ENCODE data around the gene ARF3. TPM values are rescaled to one million over a fixed set of nuclear protein-coding genes. Genes with fewer than 3 reads are reported as not detected.

The ARF3 gene
- total and polyA plus RNA-seq, 2 of the 13 experiments (the other 11 are each of a cell fraction or from before 2014, with no cell fraction given), result 53.8 to 57.9 TPM

- TF ChIP-seq STAG1 (CRISPR knock-in tag; IDR thresholded peaks at IDR 0.05), result peak; percentile 27
- 0 out of 2 replicates have a peak, but pooled peaks have one; percentile 21 for TF ChIP-seq MTA1 (CRISPR knock-in tag; IDR thresholded peaks at IDR 0.05; ENCODE audit: borderline replicate concordance)
- 0 out of 2 replicates have a peak, but pooled peaks have one; percentile 26 for TF ChIP-seq ZNF609 (CRISPR knock-in tag; IDR thresholded peaks at IDR 0.05; ENCODE audit: borderline replicate concordance)
- peak; percentile 65 for TF ChIP-seq ZNF777 (CRISPR knock-in tag; IDR thresholded peaks at IDR 0.05)
- TF ChIP-seq DNMT1 (CRISPR knock-in tag; IDR thresholded peaks at IDR 0.05), result no peak
- peak; percentile 80 for TF ChIP-seq HNRNPLL (IDR thresholded peaks at IDR 0.05; ENCODE audit: low read depth, low read length, poor library complexity, severe bottlenecking)
- TF ChIP-seq KAT7 (CRISPR knock-in tag; IDR thresholded peaks at IDR 0.05; ENCODE audit: borderline replicate concordance), result no peak
- no peak for TF ChIP-seq NR2C2 (CRISPR knock-in tag; IDR thresholded peaks at IDR 0.05; ENCODE audit: borderline replicate concordance)
- TF ChIP-seq ZNF687 (CRISPR knock-in tag; IDR thresholded peaks at IDR 0.05), result peak; percentile 51; the same call in 1 of the 2 replicates
- TF ChIP-seq ZNF180 (CRISPR knock-in tag; IDR thresholded peaks at IDR 0.05; ENCODE audit: borderline replicate concordance, low read depth), result no peak
- TF ChIP-seq RNF2 (conservative IDR thresholded peaks at IDR 0.05; ENCODE audit: low read depth), result no peak
- TF ChIP-seq HOXD1 (CRISPR knock-in tag; IDR thresholded peaks at IDR 0.05), result 0 out of 2 replicates have a peak, but pooled peaks have one; percentile 23
- TF ChIP-seq, protein P1, sequence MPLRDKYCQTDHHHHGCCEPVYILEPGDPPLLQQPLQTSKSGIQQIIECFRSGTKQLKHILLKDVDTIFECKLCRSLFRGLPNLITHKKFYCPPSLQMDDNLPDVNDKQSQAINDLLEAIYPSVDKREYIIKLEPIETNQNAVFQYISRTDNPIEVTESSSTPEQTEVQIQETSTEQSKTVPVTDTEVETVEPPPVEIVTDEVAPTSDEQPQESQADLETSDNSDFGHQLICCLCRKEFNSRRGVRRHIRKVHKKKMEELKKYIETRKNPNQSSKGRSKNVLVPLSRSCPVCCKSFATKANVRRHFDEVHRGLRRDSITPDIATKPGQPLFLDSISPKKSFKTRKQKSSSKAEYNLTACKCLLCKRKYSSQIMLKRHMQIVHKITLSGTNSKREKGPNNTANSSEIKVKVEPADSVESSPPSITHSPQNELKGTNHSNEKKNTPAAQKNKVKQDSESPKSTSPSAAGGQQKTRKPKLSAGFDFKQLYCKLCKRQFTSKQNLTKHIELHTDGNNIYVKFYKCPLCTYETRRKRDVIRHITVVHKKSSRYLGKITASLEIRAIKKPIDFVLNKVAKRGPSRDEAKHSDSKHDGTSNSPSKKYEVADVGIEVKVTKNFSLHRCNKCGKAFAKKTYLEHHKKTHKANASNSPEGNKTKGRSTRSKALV (CRISPR knock-in tag; IDR thresholded peaks at IDR 0.05), result peak; percentile 91
- TF ChIP-seq ZNF547 (CRISPR knock-in tag; IDR thresholded peaks at IDR 0.05), result 0 out of 2 replicates have a peak, but pooled peaks have one; percentile 30
- peak; percentile 45 for TF ChIP-seq KDM2A (CRISPR knock-in tag; IDR thresholded peaks at IDR 0.05; ENCODE audit: borderline replicate concordance, low read depth)
- TF ChIP-seq ZNF329 (CRISPR knock-in tag; IDR thresholded peaks at IDR 0.05; ENCODE audit: low read depth), result 0 out of 2 replicates have a peak, but pooled peaks have one; percentile 21
- TF ChIP-seq NCOA1 (CRISPR knock-in tag; IDR thresholded peaks at IDR 0.05), result no peak
- no peak for TF ChIP-seq SMYD3 (CRISPR knock-in tag; IDR thresholded peaks at IDR 0.05)
- TF ChIP-seq ZNF274 (CRISPR knock-in tag; IDR thresholded peaks at IDR 0.05), result 0 out of 2 replicates have a peak, but pooled peaks have one; percentile 46
Observed at GRCh38 chr12:48980389-48980952, 23.2 kb upstream of the ARF3 start (continued).

Measured in HepG2 (cell line).